ENCODE data around the gene UVRAG.

The UVRAG gene

GRCh38 chr11:75783416-75784084 lies 31.5 kb upstream of the UVRAG start:
- TF ChIP-seq USF1 (IDR thresholded peaks at IDR 0.05) (no peak), ZBTB7A (IDR thresholded peaks at IDR 0.05; ENCODE audit: low read depth) (no peak), CEBPB (IDR thresholded peaks at IDR 0.05) (no peak), RAD21 (IDR thresholded peaks at IDR 0.05; ENCODE audit: low read depth) (no peak), TEAD4 (IDR thresholded peaks at IDR 0.05) (no peak), TCF12 (IDR thresholded peaks at IDR 0.05; ENCODE audit: low read depth) (no peak), EP300 (IDR thresholded peaks at IDR 0.05; ENCODE audit: borderline replicate concordance) (no peak), NFIC (IDR thresholded peaks at IDR 0.05) (no peak), TAF1 (IDR thresholded peaks at IDR 0.05; ENCODE audit: low read depth) (no peak), FOXM1 (IDR thresholded peaks at IDR 0.05; ENCODE audit: borderline replicate concordance, low read depth) (no peak), EGR1 (IDR thresholded peaks at IDR 0.05) (no peak)
- TF ChIP-seq, protein P1, sequence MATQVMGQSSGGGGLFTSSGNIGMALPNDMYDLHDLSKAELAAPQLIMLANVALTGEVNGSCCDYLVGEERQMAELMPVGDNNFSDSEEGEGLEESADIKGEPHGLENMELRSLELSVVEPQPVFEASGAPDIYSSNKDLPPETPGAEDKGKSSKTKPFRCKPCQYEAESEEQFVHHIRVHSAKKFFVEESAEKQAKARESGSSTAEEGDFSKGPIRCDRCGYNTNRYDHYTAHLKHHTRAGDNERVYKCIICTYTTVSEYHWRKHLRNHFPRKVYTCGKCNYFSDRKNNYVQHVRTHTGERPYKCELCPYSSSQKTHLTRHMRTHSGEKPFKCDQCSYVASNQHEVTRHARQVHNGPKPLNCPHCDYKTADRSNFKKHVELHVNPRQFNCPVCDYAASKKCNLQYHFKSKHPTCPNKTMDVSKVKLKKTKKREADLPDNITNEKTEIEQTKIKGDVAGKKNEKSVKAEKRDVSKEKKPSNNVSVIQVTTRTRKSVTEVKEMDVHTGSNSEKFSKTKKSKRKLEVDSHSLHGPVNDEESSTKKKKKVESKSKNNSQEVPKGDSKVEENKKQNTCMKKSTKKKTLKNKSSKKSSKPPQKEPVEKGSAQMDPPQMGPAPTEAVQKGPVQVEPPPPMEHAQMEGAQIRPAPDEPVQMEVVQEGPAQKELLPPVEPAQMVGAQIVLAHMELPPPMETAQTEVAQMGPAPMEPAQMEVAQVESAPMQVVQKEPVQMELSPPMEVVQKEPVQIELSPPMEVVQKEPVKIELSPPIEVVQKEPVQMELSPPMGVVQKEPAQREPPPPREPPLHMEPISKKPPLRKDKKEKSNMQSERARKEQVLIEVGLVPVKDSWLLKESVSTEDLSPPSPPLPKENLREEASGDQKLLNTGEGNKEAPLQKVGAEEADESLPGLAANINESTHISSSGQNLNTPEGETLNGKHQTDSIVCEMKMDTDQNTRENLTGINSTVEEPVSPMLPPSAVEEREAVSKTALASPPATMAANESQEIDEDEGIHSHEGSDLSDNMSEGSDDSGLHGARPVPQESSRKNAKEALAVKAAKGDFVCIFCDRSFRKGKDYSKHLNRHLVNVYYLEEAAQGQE (IDR thresholded peaks at IDR 0.05; ENCODE audit: low read depth), result no peak

DNA sequence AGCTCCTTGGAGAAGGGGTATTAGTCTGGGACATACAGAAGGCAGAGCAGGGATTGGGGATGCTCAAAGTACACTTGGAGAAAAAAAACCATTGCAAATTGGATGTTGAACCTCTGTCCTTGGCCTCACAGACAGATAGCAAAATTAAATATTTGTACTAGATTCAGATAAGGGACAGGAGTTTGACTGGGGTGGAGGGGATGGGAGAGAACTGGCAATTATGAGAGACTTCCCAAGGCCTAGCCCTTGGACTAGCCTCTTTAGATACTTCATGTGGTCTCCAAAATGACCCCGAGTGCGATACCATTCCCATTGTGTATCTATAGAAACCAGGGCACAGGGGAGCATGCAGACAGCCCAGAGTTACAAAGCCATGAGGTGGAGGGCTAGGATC lies 30.9 kb upstream of the UVRAG start:
- no peak for TF ChIP-seq YY1 (IDR thresholded peaks at IDR 0.05; ENCODE audit: low read depth)
- TF ChIP-seq TCF12 (IDR thresholded peaks at IDR 0.05; ENCODE audit: low read depth), result no peak
- TF ChIP-seq ZBTB7A (IDR thresholded peaks at IDR 0.05; ENCODE audit: low read depth), result no peak
- TF ChIP-seq FOXM1 (IDR thresholded peaks at IDR 0.05; ENCODE audit: borderline replicate concordance, low read depth), result no peak
- TF ChIP-seq TEAD4 (IDR thresholded peaks at IDR 0.05), result no peak
- TF ChIP-seq CEBPB (IDR thresholded peaks at IDR 0.05), result no peak
- TF ChIP-seq TAF1 (IDR thresholded peaks at IDR 0.05; ENCODE audit: low read depth), result no peak
- TF ChIP-seq USF1 (IDR thresholded peaks at IDR 0.05), result no peak
- TF ChIP-seq CREB1 (IDR thresholded peaks at IDR 0.05; ENCODE audit: low read depth), result no peak
- TF ChIP-seq EGR1 (IDR thresholded peaks at IDR 0.05), result no peak
- TF ChIP-seq EP300 (IDR thresholded peaks at IDR 0.05; ENCODE audit: borderline replicate concordance), result no peak
- no peak for TF ChIP-seq NFIC (IDR thresholded peaks at IDR 0.05)
- TF ChIP-seq, protein P1 (IDR thresholded peaks at IDR 0.05; ENCODE audit: low read depth), result no peak
- TF ChIP-seq RAD21 (IDR thresholded peaks at IDR 0.05; ENCODE audit: low read depth), result no peak
- TF ChIP-seq, protein P2, sequence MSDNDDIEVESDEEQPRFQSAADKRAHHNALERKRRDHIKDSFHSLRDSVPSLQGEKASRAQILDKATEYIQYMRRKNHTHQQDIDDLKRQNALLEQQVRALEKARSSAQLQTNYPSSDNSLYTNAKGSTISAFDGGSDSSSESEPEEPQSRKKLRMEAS (IDR thresholded peaks at IDR 0.05), result no peak

DNA sequence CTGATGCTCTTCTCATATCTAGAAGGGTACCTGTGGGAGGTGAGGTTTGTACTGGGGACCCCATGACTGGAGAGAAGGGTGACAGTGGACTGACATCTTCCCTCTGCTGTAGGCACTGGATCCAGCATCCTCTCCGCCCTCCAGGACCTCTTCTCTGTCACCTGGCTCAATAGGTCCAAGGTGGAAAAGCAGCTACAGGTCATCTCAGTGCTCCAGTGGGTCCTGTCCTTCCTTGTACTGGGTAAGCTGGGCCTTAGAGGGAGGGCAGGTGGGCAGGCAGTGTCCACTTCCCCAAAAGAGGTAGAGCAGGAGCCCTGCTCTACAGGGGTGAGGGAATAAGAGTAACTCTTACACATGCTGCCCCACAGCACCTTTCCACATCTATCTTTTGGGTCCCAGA lies 30.5 kb upstream of the UVRAG start:
- TF ChIP-seq NFIC (IDR thresholded peaks at IDR 0.05), result no peak
- TF ChIP-seq FOXM1 (IDR thresholded peaks at IDR 0.05; ENCODE audit: borderline replicate concordance, low read depth), result no peak
- TF ChIP-seq EP300 (IDR thresholded peaks at IDR 0.05; ENCODE audit: borderline replicate concordance), result no peak
- TF ChIP-seq TEAD4 (IDR thresholded peaks at IDR 0.05), result no peak
- no peak for TF ChIP-seq YY1 (IDR thresholded peaks at IDR 0.05; ENCODE audit: low read depth)
- no peak for TF ChIP-seq RAD21 (IDR thresholded peaks at IDR 0.05; ENCODE audit: low read depth)
- no peak for TF ChIP-seq TCF12 (IDR thresholded peaks at IDR 0.05; ENCODE audit: low read depth)
- TF ChIP-seq EGR1 (IDR thresholded peaks at IDR 0.05), result no peak
- TF ChIP-seq, protein P1 (IDR thresholded peaks at IDR 0.05; ENCODE audit: low read depth), result no peak
- TF ChIP-seq, protein P2 (IDR thresholded peaks at IDR 0.05), result no peak
- no peak for TF ChIP-seq TAF1 (IDR thresholded peaks at IDR 0.05; ENCODE audit: low read depth)

GRCh38 chr11:75785187-75785586 lies 29.8 kb upstream of the UVRAG start:
- TF ChIP-seq, protein P2 (IDR thresholded peaks at IDR 0.05), result no peak
- TF ChIP-seq FOXM1 (IDR thresholded peaks at IDR 0.05; ENCODE audit: borderline replicate concordance, low read depth) (no peak), NFIC (IDR thresholded peaks at IDR 0.05) (no peak), USF1 (IDR thresholded peaks at IDR 0.05) (no peak), EGR1 (IDR thresholded peaks at IDR 0.05) (no peak), RAD21 (IDR thresholded peaks at IDR 0.05; ENCODE audit: low read depth) (no peak), CEBPB (IDR thresholded peaks at IDR 0.05) (no peak), TAF1 (IDR thresholded peaks at IDR 0.05; ENCODE audit: low read depth) (no peak), TEAD4 (IDR thresholded peaks at IDR 0.05) (no peak), EP300 (IDR thresholded peaks at IDR 0.05; ENCODE audit: borderline replicate concordance) (no peak), TCF12 (IDR thresholded peaks at IDR 0.05; ENCODE audit: low read depth) (no peak), ZBTB7A (IDR thresholded peaks at IDR 0.05; ENCODE audit: low read depth) (no peak)

Data from Ishikawa (cell line).